ENCODE data around the gene KATNB1.

The KATNB1 gene

GRCh38 chr16:57784334-57784733 is 48.8 kb downstream of the KATNB1 start:
- DNase-seq (ENCODE audit: low read depth, low spot score) = no peak
- CTCF ChIA-PET = interaction anchor here (1.0 to 1.5 kb wide), 3 partner anchors 17 to 207 kb away, joined by 3 read pairs; no protein-coding TSS in a partner anchor
- POLR2A ChIA-PET = interaction anchor here (0.8 kb wide), 1 partner anchor 18 kb away, joined by 3 read pairs; the partner anchor contains the start of gene KIFC3
- H3K4me3 ChIP-seq (ENCODE audit: low read depth, low read length) = no peak overlapping the region
- no peak for TF ChIP-seq CTCF (IDR thresholded peaks at IDR 0.05; ENCODE audit: insufficient read depth, low read length, missing control alignments)

- ChIA-PET CTCF (interaction anchor here (1.1 kb wide), 1 partner anchor 78 kb away, joined by 3 read pairs; no protein-coding TSS in a partner anchor), POLR2A (no interaction called here)
- DNase-seq (ENCODE audit: low read depth, low spot score) = no peak
- no peak overlapping the region for H3K4me3 ChIP-seq (ENCODE audit: low read depth, low read length)
- TF ChIP-seq CTCF (IDR thresholded peaks at IDR 0.05; ENCODE audit: insufficient read depth, low read length, missing control alignments) = no peak
These were observed 49.8 kb downstream of the KATNB1 start for GRCh38 chr16:57785385-57785784.

- DNase-seq (ENCODE audit: low read depth, low spot score) = no peak
- CTCF ChIA-PET = no interaction called here
- POLR2A ChIA-PET = no interaction called here
- TF ChIP-seq CTCF (IDR thresholded peaks at IDR 0.05; ENCODE audit: insufficient read depth, low read length, missing control alignments) = no peak
- no peak overlapping the region for H3K4me3 ChIP-seq (ENCODE audit: low read depth, low read length)
These were observed 50.4 kb downstream of the KATNB1 start for GRCh38 chr16:57785924-57786323.

- TF ChIP-seq CTCF (IDR thresholded peaks at IDR 0.05; ENCODE audit: insufficient read depth, low read length, missing control alignments) = no peak
These were observed 51.3 kb downstream of the KATNB1 start for GRCh38 chr16:57786632-57787518.

GRCh38 chr16:57787519-57787905 is 51.9 kb downstream of the KATNB1 start:
- no peak overlapping the region for H3K4me3 ChIP-seq (ENCODE audit: low read depth, low read length)
- no peak for DNase-seq (ENCODE audit: low read depth, low spot score)
- no peak for TF ChIP-seq CTCF (IDR thresholded peaks at IDR 0.05; ENCODE audit: insufficient read depth, low read length, missing control alignments)
- POLR2A ChIA-PET = no interaction called here
- CTCF ChIA-PET = interaction anchor here (1.5 kb wide), 1 partner anchor 76 kb away, joined by 3 read pairs; no protein-coding TSS in a partner anchor

More at GRCh38 chr16:57786632-57787518, 51.3 kb downstream of the KATNB1 start:
- ChIA-PET POLR2A (no interaction called here), CTCF (interaction anchor here (1.5 kb wide), 1 partner anchor 76 kb away, joined by 3 read pairs; no protein-coding TSS in a partner anchor)
- no peak overlapping the region for H3K4me3 ChIP-seq (ENCODE audit: low read depth, low read length)
- no peak for DNase-seq (ENCODE audit: low read depth, low spot score)

- no peak overlapping the region for H3K4me3 ChIP-seq (ENCODE audit: low read depth, low read length)
- no peak for TF ChIP-seq CTCF (IDR thresholded peaks at IDR 0.05; ENCODE audit: insufficient read depth, low read length, missing control alignments)
- DNase-seq (ENCODE audit: low read depth, low spot score) = no peak
- CTCF ChIA-PET = interaction anchor here (1.5 kb wide), 1 partner anchor 75 kb away, joined by 3 read pairs; no protein-coding TSS in a partner anchor
- POLR2A ChIA-PET = no interaction called here
These were observed 52.8 kb downstream of the KATNB1 start for GRCh38 chr16:57788252-57788841.

All from AG04449 (cell line).